Transverse colon (tissue), 3 donors: Measurements from ENCODE around the gene ATXN10.

ENCODE experiments used
- EP300 ChIP-seq: sonication (generic); formaldehyde crosslinking; IDR thresholded peaks from one replicate; pipeline ENCODE4 v1.6.1; 2017; ENCODE audit warnings: antibody characterized with exemption, low read depth
- TF ChIP-seq, protein P1 (sequence below), 5 experiments: fragments of 200-600 bp in 3 of 5; fragments of 450-650 bp in 2 of 5; sonication (generic) in 3 of 5; IDR thresholded peaks; 1 replicate in 2 of 5; 2 replicates in 3 of 5; pipeline ENCODE4 v1.5.1; 2016 to 2017; ENCODE audit warnings: antibody characterized with exemption in 5 of 5, inconsistent platforms in 3 of 5, mild to moderate bottlenecking in 2 of 5, moderate library complexity in 1 of 5

DNA sequence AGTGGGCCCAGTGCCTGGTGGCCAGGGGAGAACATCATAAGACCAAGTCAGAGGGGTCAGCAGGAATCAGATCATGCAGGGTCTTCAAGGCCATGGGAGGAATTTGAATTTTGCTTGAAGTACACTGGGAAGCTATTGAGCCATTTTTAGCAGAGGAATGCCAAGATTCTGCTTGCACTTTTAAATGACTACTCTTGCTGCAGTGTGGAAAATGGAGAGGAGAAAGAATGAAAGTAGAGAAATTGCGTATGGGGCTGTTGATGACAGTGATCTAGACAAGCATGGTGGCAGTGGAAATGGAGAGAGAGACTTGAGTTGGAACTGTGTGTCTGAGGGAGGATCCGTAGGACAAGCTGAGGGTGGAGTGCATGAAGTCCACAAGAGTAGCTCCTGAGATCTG lies 177.3 kb downstream of the ATXN10 start:
- TF ChIP-seq, protein P1, sequence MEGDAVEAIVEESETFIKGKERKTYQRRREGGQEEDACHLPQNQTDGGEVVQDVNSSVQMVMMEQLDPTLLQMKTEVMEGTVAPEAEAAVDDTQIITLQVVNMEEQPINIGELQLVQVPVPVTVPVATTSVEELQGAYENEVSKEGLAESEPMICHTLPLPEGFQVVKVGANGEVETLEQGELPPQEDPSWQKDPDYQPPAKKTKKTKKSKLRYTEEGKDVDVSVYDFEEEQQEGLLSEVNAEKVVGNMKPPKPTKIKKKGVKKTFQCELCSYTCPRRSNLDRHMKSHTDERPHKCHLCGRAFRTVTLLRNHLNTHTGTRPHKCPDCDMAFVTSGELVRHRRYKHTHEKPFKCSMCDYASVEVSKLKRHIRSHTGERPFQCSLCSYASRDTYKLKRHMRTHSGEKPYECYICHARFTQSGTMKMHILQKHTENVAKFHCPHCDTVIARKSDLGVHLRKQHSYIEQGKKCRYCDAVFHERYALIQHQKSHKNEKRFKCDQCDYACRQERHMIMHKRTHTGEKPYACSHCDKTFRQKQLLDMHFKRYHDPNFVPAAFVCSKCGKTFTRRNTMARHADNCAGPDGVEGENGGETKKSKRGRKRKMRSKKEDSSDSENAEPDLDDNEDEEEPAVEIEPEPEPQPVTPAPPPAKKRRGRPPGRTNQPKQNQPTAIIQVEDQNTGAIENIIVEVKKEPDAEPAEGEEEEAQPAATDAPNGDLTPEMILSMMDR (IDR thresholded peaks at IDR 0.05): no peak
- no peak for TF ChIP-seq EP300
